H9 (cell line): ENCODE measurements around the gene ISG15. TPM values are rescaled to one million over a fixed set of nuclear protein-coding genes. Genes with fewer than 3 reads are reported as not detected.

Source experiments
- DNase-seq: peaks from one replicate; pipeline ENCODE4 v3.0.0-alpha.2; 2017
- H2AFZ ChIP-seq: one replicate; pipeline ENCODE4 v1.6.1; 2013; ENCODE audit warnings: mild to moderate bottlenecking, low read length, control low read depth, moderate library complexity
- H2AK5ac ChIP-seq: 2 replicates; pipeline ENCODE4 v1.6.1; 2013; ENCODE audit warnings: low read length, control low read depth, mixed read lengths; ENCODE audit not compliant: insufficient read length
- H2BK120ac ChIP-seq: one replicate; pipeline ENCODE4 v1.6.1; 2013; ENCODE audit warnings: low read depth, mild to moderate bottlenecking, low read length, control low read depth, inconsistent platforms; ENCODE audit not compliant: poor library complexity, severe bottlenecking
- H2BK12ac ChIP-seq: 2 replicates; pipeline ENCODE4 v1.6.1; 2013; ENCODE audit warnings: low read length, control low read depth, mixed read lengths, low read depth; ENCODE audit not compliant: insufficient read length
- H2BK15ac ChIP-seq: 2 replicates; pipeline ENCODE4 v1.6.1; 2013; ENCODE audit warnings: low read depth, low read length, control low read depth
- H2BK20ac ChIP-seq: one replicate; pipeline ENCODE4 v1.6.1; 2013; ENCODE audit warnings: low read depth, mild to moderate bottlenecking, low read length, control low read depth, inconsistent platforms; ENCODE audit not compliant: poor library complexity, severe bottlenecking
- H2BK5ac ChIP-seq: 2 replicates; pipeline ENCODE4 v1.6.1; 2013; ENCODE audit warnings: low read length, control low read depth, mixed read lengths; ENCODE audit not compliant: insufficient read length
- H3K14ac ChIP-seq: 2 replicates; pipeline ENCODE4 v1.6.1; 2013; ENCODE audit warnings: low read length, control low read depth; ENCODE audit not compliant: insufficient read depth
- H3K18ac ChIP-seq: 2 replicates; pipeline ENCODE4 v1.6.1; 2013; ENCODE audit warnings: low read depth, mild to moderate bottlenecking, mixed read lengths, low read length, control low read depth; ENCODE audit not compliant: insufficient read length
- H3K23ac ChIP-seq: 2 replicates; pipeline ENCODE4 v1.6.1; 2013; ENCODE audit warnings: low read length, control low read depth, mixed read lengths, low read depth; ENCODE audit not compliant: insufficient read length
- H3K23me2 ChIP-seq: 2 replicates; pipeline ENCODE4 v1.6.1; 2013; ENCODE audit warnings: low read depth, mild to moderate bottlenecking, mixed read lengths, low read length, control low read depth; ENCODE audit not compliant: insufficient read length, poor library complexity, severe bottlenecking
- H3K27ac ChIP-seq: 2 replicates; pipeline ENCODE4 v1.5.1; 2013; ENCODE audit warnings: low read length, control low read depth, mixed read lengths, low read depth; ENCODE audit not compliant: insufficient read length
- H3K27me3 ChIP-seq: 2 replicates; pipeline ENCODE4 v1.6.1; 2013; ENCODE audit warnings: low read length, control low read depth, inconsistent platforms; ENCODE audit not compliant: insufficient read depth
- H3K4ac ChIP-seq: 2 replicates; pipeline ENCODE4 v1.6.1; 2013; ENCODE audit warnings: low read depth, mild to moderate bottlenecking, control low read depth, inconsistent platforms, low read length, moderate library complexity
- H3K4me1 ChIP-seq: 2 replicates; pipeline ENCODE4 v1.6.1; 2013; ENCODE audit warnings: low read length, control low read depth, inconsistent platforms; ENCODE audit not compliant: insufficient read depth
- H3K4me2 ChIP-seq: 2 replicates; pipeline ENCODE4 v1.6.1; 2013; ENCODE audit warnings: low read length, control low read depth, mixed read lengths; ENCODE audit not compliant: insufficient read length, insufficient read depth
- H3K56ac ChIP-seq: 2 replicates; pipeline ENCODE4 v1.6.1; 2013; ENCODE audit warnings: low read depth, mild to moderate bottlenecking, mixed read lengths, low read length, control low read depth; ENCODE audit not compliant: insufficient read length
- H3K79me1 ChIP-seq: 2 replicates; pipeline ENCODE4 v1.6.1; 2013; ENCODE audit warnings: low read depth, mild to moderate bottlenecking, moderate library complexity, low read length, control low read depth, inconsistent platforms; ENCODE audit not compliant: insufficient read depth, poor library complexity, severe bottlenecking
- H3K79me2 ChIP-seq: 2 replicates; pipeline ENCODE4 v1.6.1; 2013; ENCODE audit warnings: low read length, control low read depth, inconsistent platforms; ENCODE audit not compliant: insufficient read depth
- H3K9ac ChIP-seq: 2 replicates; pipeline ENCODE4 v1.6.1; 2013; ENCODE audit warnings: low read length, control low read depth, mixed read lengths; ENCODE audit not compliant: insufficient read length; ENCODE audit errors: extremely low read depth
- H3K9me3 ChIP-seq: one replicate; pipeline ENCODE4 v1.6.1; 2013; ENCODE audit warnings: low read depth, low read length, inconsistent platforms; ENCODE audit not compliant: control insufficient read depth
- H3T11ph ChIP-seq: one replicate; pipeline ENCODE4 v1.6.1; 2013; ENCODE audit warnings: mild to moderate bottlenecking, low read length, control low read depth, inconsistent platforms
- H4K20me1 ChIP-seq: one replicate; pipeline ENCODE4 v1.6.1; 2013; ENCODE audit not compliant: control insufficient read depth, insufficient read length, insufficient read depth
- H4K5ac ChIP-seq: 2 replicates; pipeline ENCODE4 v1.6.1; 2013; ENCODE audit warnings: low read depth, mild to moderate bottlenecking, mixed read lengths, low read length, control low read depth; ENCODE audit not compliant: insufficient read length
- H4K8ac ChIP-seq: replicated peaks from 2 replicates; pipeline ENCODE4 v1.6.1; 2013; ENCODE audit warnings: low read length, control low read depth, mixed read lengths, low read depth; ENCODE audit not compliant: insufficient read length
- H4K91ac ChIP-seq: 2 replicates; pipeline ENCODE4 v1.6.1; 2013; ENCODE audit warnings: low read depth, mild to moderate bottlenecking, moderate library complexity, mixed read lengths, low read length, control low read depth; ENCODE audit not compliant: insufficient read length
- H3K27ac Mint-ChIP-seq, 3 experiments: 2 replicates in 2 of 3; 3 replicates in 1 of 3; pipeline ENCODE4 v1.8.0; 2020 to 2021; ENCODE audit warnings: mixed read lengths in 3 of 3, mild to moderate bottlenecking in 1 of 3, moderate library complexity in 1 of 3
- H3K27me3 Mint-ChIP-seq: 2 replicates; pipeline ENCODE4 v1.8.0; 2021; ENCODE audit warnings: low read depth, mild to moderate bottlenecking, moderate library complexity, mixed read lengths
- H3K36me3 Mint-ChIP-seq, 3 experiments: 2 replicates in 2 of 3; 3 replicates in 1 of 3; pipeline ENCODE4 v1.8.0; 2020 to 2021; ENCODE audit warnings: low read depth in 3 of 3, mixed read lengths in 3 of 3; ENCODE audit not compliant: insufficient read depth in 1 of 3
- H3K4me1 Mint-ChIP-seq, 2 experiments: 2 replicates each; pipeline ENCODE4 v1.8.0; 2020; ENCODE audit warnings: mixed read lengths in 2 of 2
- H3K4me3 Mint-ChIP-seq, 2 experiments: 2 replicates in 1 of 2; 3 replicates in 1 of 2; pipeline ENCODE4 v1.8.0; 2020 to 2021; ENCODE audit warnings: mild to moderate bottlenecking in 2 of 2, mixed read lengths in 2 of 2, moderate library complexity in 1 of 2
- H3K9me3 Mint-ChIP-seq, 2 experiments: 2 replicates in 1 of 2; 3 replicates in 1 of 2; pipeline ENCODE4 v1.8.0; 2020; ENCODE audit warnings: mild to moderate bottlenecking in 2 of 2, mixed read lengths in 2 of 2, moderate library complexity in 1 of 2
- CTCF ChIP-seq: fragments of 200-600 bp; sonication (generic); conservative IDR thresholded peaks from 3 replicates; pipeline ENCODE4 v1.8.0; 2021; ENCODE audit warnings: antibody characterized with exemption, mild to moderate bottlenecking
- WGBS: extraction: QIAGEN DNeasy Blood & Tissue Kit; methylation state at CpG from one replicate; pipeline ENCODE4 v1.1.7; 2013; ENCODE audit warnings: missing lambda C conversion rate, low lambda C conversion rate, mixed read lengths; ENCODE audit not compliant: insufficient read length; ENCODE audit errors: extremely low coverage; 5-methylcytosine and 5-hydroxymethylcytosine counted together
- total RNA-seq: library from RNA; stranded (reverse); gene quantifications from 2 replicates; pipeline ENCODE4 v1.2.1, GENCODE V29; 2021

The ISG15 gene
- total RNA-seq, 1 experiment from 2014 or later = 39.7 TPM

GRCh38 chr1:1024149-1024770, 11.0 kb downstream of the ISG15 start:
- Histone ChIP-seq H3K4me1 (peaks cover 4% of the 10 kb centered on the region; the same call in 1 of the 2 replicates), H3K14ac (no peak overlapping the region), H4K20me1 (peaks cover 3% of the 10 kb centered on the region), H3K23me2 (peaks cover 7% of the 10 kb centered on the region), H2AK5ac (no peak overlapping the region), H4K91ac (peak overlapping the region; percentile 24), H3K18ac (no peak overlapping the region), H2BK12ac (no peak overlapping the region), H2BK15ac (no peak overlapping the region), H4K5ac (no peak overlapping the region), H3K4me2 (no peak overlapping the region), H3K79me1 (peaks cover 4% of the 10 kb centered on the region), H3K56ac (no peak overlapping the region), H2AFZ (no peak overlapping the region), H3K4ac (no peak overlapping the region), H2BK5ac (no peak overlapping the region), H3K27me3 (no peaks in the 10 kb centered on the region), H3K79me2 (peaks cover 2% of the 10 kb centered on the region; the same call in 1 of the 2 replicates), H3K23ac (no peak overlapping the region), H3T11ph (no peak overlapping the region), H2BK120ac (no peak overlapping the region), H3K9ac (no peak overlapping the region), H4K8ac (no peak overlapping the region), H3K27ac (no peak overlapping the region), H2BK20ac (no peak overlapping the region), H3K9me3 (no peaks in the 10 kb centered on the region)
- H3K4me3 Mint-ChIP-seq = no peak overlapping the region; a peak in 1 of 5 replicates
- no peak for DNase-seq
- no peak for TF ChIP-seq CTCF
- peaks cover 3 to 23% (median 17%) of the 10 kb centered on the region in 3 experiments; a peak in 6 of 7 replicates for H3K36me3 Mint-ChIP-seq
- H3K27me3 Mint-ChIP-seq = peaks cover 4% of the 10 kb centered on the region
- WGBS = no CpG with 5 or more reads among the region's 9 CpGs
- H3K27ac Mint-ChIP-seq = peak overlapping the region in 1 of 3 experiments; percentile 87; a peak in 3 of 7 replicates
- H3K4me1 Mint-ChIP-seq = peaks cover 28 to 39% of the 10 kb centered on the region in 2 experiments
- no peaks in the 10 kb centered on the region; a peak in 1 of 5 replicates for H3K9me3 Mint-ChIP-seq
